ENCODE results near the gene ADAMTSL2.

Gene ADAMTSL2

DNA sequence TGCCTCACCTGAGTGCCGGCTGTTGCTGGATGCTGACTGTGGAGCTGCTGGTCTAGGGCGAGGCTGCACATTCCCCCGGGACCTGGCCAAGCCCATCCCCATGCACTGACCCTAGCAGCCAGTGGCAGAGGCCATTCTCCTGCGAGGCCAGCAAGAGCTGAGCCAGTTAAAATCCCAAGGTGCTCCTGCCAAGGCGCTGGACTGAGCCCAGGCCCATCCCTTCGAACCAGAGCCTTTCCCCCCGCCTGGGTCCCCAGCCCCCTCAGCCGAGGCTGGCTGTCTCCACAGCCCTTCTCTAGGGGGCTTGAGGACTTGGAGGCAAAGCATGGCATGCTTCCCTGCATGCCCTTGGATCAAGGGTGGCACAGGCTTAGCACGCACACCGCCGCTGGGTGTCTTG lies 1.6 kb downstream of the ADAMTSL2 start:
- no peak for DNase-seq

GRCh38 chr9:133536536-133536935 lies 2.0 kb downstream of the ADAMTSL2 start:
- DNase-seq, result no peak

DNA sequence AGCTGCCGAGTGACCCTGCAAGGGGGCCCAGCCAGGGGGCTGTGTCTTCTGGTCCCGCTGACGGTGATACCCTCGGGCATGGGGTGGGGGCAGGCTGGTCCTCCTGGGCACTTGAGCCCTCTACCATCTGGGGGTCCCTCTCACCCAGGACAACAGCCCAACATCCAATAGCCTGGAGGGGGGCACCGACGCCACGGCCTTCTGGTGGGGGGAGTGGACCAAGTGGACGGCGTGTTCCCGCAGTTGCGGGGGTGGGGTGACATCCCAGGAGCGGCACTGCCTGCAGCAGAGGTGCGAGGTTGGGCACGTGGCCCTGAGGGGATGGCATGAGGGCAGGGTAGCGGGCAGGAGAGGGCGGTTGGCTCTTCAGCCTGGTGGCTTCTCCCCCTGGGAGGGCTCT lies 2.8 kb downstream of the ADAMTSL2 start:
- DNase-seq, result no peak

DNA sequence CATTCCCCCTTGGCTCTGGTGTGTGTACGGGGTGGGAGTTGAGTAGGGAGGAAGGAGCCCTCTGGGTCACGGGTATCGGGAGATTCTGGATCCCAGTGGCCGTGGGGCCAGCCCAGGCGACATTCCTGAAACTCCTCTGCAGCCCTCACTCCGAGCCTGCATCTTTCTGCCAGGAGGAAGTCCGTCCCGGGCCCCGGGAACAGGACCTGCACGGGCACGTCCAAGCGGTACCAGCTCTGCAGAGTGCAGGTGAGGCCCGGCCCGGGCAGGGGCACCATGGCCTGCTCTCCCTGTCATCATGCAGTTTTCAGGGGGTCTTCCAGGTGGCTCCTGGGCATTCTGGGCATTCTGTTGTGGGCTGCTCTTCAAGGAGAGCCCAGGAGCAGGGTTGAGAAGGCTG lies 3.7 kb downstream of the ADAMTSL2 start:
- DNase-seq, result no peak

- DNase-seq, result no peak
These were observed 4.6 kb downstream of the ADAMTSL2 start for GRCh38 chr9:133538851-133539833.

DNA sequence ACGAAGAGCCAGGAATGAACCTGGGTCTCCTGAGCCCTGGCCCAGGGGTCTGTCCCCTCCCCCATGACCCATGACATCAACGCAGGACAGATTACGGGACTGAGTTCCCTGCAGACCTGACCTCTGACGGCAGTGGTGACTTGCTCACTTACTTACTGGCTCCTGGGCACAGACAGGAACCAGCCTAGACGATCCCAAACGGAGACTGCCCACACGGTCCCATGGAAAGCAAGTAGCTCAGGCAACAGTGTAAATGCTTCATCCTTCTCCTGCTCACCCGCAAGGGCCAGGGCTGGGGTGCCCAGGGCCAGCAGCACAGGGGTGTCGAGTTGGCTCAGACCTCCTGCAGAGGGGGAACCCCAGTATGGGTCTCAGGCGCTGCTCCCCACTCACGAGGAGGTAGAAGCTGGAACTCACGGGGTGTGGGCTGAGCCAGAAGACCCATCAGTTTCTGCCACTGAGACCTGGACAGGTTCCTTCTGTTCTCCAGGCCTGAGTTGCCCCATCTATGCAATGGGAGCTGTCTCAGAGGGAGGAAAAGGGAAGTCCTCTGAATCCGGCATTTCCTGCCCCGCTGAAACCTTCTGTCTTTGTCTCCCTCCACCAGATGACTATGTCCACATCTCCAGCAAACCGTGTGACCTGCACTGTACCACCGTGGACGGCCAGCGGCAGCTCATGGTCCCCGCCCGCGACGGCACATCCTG lies 5.6 kb downstream of the ADAMTSL2 start:
- DNase-seq, result no peak

- DNase-seq, result no peak
These were observed 6.2 kb downstream of the ADAMTSL2 start for GRCh38 chr9:133540698-133541025.

DNA sequence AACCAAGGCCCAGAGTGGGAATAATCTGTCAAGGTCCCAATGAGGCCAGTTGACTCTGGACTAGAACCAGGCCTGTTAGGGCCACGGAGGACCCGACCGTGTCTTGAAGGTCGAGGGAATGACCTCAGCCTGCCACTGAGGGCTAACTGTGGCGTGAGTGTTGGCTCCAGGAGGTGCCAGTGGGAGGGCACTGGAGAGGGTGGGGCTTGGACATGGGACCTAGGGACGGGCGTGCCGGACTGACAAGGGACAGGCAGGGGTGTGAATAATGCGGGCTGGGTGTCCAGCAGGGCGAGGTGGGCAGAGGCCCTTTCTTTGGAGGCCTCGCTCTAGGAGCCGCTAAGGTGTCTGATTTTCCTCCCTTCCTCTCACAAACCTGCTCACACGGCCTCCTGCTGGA lies 7.5 kb downstream of the ADAMTSL2 start:
- DNase-seq, result no peak

DNA sequence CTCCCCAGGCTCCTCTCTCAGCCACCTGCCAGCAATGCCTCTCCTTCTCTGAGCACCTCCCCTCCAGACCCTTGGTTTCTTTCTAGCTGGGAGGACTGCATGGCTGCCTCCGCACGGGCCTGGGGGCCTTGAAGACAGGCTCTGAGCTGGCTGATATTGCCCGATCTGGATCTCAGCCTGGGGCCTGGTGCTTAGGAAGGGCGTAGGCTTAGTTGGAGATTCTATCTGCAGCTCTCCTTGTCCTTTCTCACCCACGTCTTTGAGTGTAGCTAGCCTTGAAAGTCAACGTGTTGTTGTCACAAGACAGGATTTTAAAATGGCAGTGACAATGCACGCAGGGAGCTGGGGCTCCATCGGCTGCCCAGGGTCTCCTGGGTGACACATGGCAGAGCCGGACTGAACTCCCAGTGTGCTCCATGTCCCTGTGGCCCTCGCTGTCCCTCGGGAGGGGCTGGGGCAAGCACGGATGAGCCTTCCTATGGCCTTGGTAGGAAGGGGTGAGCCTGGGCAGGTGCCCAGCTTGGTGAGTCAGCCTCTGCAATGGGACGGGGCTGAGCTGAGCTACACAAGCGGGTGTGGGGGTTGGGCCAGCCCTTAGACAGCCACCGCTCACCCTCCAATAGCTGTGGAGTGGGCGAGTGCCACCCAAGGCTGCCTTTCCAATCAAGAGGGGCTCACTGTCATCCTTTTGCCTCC lies 9.4 kb downstream of the ADAMTSL2 start:
- DNase-seq, result no peak

GRCh38 chr9:133545494-133546286 lies 11.2 kb downstream of the ADAMTSL2 start:
- DNase-seq, result no peak

GRCh38 chr9:133546287-133546680 lies 11.8 kb downstream of the ADAMTSL2 start:
- DNase-seq, result no peak

GRCh38 chr9:133547116-133547515 lies 12.6 kb downstream of the ADAMTSL2 start:
- DNase-seq, result no peak

DNA sequence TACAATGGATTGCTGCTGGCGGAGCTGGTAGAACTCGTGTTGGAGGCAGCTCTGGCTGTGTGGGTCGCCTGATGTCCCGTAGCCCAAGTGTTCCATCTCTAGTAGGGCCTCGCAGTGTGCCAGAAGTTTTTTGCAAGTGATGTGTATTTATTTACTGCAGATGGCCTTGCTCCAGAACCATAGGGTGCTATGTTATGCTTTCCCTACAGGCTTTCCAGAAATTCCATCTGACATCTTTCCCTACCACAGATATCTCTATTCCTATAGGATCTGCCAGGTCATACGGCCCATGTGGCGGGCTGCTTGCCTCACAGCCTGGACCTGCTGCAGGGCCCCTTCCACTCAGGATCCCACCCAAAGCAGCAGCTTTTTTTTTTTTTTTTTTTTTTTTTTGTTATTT lies 16.9 kb downstream of the ADAMTSL2 start:
- DNase-seq, result no peak

GRCh38 chr9:133552236-133552635 lies 17.7 kb downstream of the ADAMTSL2 start:
- no peak for DNase-seq

GRCh38 chr9:133553123-133553522 lies 18.6 kb downstream of the ADAMTSL2 start:
- DNase-seq, result no peak

GRCh38 chr9:133553973-133554713 lies 19.6 kb downstream of the ADAMTSL2 start:
- no peak for DNase-seq

DNA sequence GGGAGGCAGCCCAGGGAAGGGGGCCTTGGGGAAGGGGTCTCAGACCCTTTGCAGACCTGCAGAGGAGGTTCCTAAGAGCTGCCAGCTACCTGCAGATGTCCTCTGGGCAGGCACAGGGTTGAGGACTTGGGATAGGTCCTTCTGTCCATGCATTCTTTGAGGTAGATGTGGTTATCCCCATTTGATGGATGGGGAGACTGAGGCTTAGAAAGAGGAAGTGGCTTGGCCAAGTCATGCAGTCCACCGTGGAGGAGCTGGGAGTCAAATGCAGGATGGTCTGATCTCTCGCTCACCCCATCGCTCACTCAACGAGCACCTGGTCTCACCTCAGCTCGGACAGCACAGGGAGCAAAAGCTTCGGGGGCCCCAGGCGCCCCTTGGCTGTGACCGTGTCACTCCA lies 20.2 kb downstream of the ADAMTSL2 start:
- no peak for DNase-seq

- no peak for DNase-seq
These were observed 21.9 kb downstream of the ADAMTSL2 start for GRCh38 chr9:133556354-133556753.

DNA sequence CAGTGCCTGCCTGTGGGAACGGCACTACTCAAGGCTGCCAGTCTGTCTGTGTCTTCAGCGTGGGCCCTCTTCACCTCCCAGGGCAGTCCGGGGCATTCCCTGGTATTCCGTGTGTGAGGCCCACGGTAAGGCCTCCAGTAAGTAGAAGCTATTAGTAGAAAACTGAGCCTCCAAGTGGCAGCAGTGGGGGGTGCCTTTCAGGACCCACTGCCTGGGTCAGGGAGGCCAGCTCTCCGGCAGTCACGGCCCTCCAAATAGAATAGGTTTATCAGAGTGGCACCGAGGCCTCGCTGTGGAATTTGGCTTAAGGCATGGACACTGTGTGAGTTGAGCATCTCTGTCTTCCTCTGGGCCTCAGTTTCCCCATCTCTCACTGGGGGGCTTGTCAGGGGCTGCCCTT lies 23.1 kb downstream of the ADAMTSL2 start:
- DNase-seq, result no peak

GRCh38 chr9:133558191-133559126 lies 24.0 kb downstream of the ADAMTSL2 start:
- DNase-seq, result no peak

DNA sequence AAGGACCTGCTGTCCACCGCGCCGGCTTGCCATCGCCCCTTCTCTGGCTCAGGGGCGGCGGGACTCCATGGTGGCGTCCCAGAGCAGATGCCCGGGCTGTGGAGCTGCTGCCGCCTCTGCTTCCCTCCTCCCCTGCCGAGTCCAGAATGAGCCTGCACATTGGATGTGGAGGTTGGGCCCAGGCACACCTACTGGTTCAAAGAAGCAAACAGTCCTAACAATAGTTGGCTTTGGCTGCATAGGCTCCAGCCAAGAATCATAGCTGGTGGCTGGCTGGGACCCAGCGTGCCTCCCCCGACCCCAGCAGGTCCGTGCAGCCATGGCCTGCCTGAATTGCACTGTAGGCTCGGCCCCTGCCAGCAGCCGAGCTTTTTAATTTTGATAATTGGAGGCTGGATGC lies 25.8 kb downstream of the ADAMTSL2 start:
- DNase-seq, result no peak
